T-cell (primary cell): ENCODE results near the gene CNOT4. TPM values are rescaled to one million over a fixed set of nuclear protein-coding genes. Genes with fewer than 3 reads are reported as not detected.

ENCODE experiments used
- ATAC-seq, 4 experiments: fragments of 200-7000 bp in 3 of 4; fragments of 150-1000 bp in 1 of 4; cut with Tn5 transposase; replicated peaks in 1 of 4; 1 replicate in 3 of 4; 2 replicates in 1 of 4; pipeline ENCODE4 v1.10.0; 2021; ENCODE audit warnings: moderate library complexity in 3 of 4, mild to moderate bottlenecking in 2 of 4, moderate number of reproducible peaks in 1 of 4
- CTCF ChIA-PET, 2 donors: fragments of 300-600 bp; sonication (Branson Sonifier 250); formaldehyde crosslinking; loops; one replicate each; lab custom pipeline; 2022; ENCODE audit warnings: antibody characterized with exemption in 2 of 2; lab: Charles Lee
- POLR2A ChIA-PET, 2 donors: fragments of 300-600 bp; sonication (Branson Sonifier 250); formaldehyde crosslinking; loops; one replicate each; lab custom pipeline; 2022; ENCODE audit warnings: antibody characterized with exemption in 2 of 2; lab: Charles Lee
- DNase-seq, 35 experiments: peaks; one replicate each; pipeline versions ENCODE4 v3.0.0 to v3.0.0-alpha.2; 2013 to 2023
- H3K27ac ChIP-seq: one replicate; pipeline ENCODE4 v1.5.1; 2013; ENCODE audit warnings: low read length
- H3K27me3 ChIP-seq, 2 experiments: replicated peaks in 1 of 2; 1 replicate in 1 of 2; 2 replicates in 1 of 2; pipeline versions ENCODE4 v1.6.1 to v1.7.0; 2013; ENCODE audit warnings: low read length in 1 of 2, mixed read lengths in 1 of 2; ENCODE audit not compliant: control insufficient read depth in 2 of 2, insufficient read depth in 2 of 2; ENCODE audit errors: extremely low read depth in 1 of 2
- H3K36me3 ChIP-seq, 2 donors: 1 replicate in 1 of 2; 2 replicates in 1 of 2; pipeline versions ENCODE4 v1.6.1 to v1.7.0; 2013; ENCODE audit warnings: low read length in 1 of 2; ENCODE audit not compliant: control insufficient read depth in 2 of 2, insufficient read depth in 1 of 2; ENCODE audit errors: extremely low read depth in 1 of 2
- H3K4me1 ChIP-seq, 2 experiments: 1 replicate in 1 of 2; 2 replicates in 1 of 2; pipeline versions ENCODE4 v1.6.1 to v1.7.0; 2013; ENCODE audit warnings: low read length in 2 of 2, mixed read lengths in 1 of 2; ENCODE audit not compliant: insufficient read depth in 2 of 2, control insufficient read depth in 1 of 2; ENCODE audit errors: extremely low read depth in 1 of 2
- H3K4me3 ChIP-seq, 2 donors: 1 replicate in 1 of 2; 2 replicates in 1 of 2; pipeline versions ENCODE4 v1.5.1 to v1.7.0; 2013; ENCODE audit warnings: mild to moderate bottlenecking in 2 of 2, low read length in 1 of 2, moderate library complexity in 1 of 2; ENCODE audit not compliant: control insufficient read depth in 1 of 2; ENCODE audit errors: extremely low read depth in 1 of 2
- H3K9me3 ChIP-seq: 2 replicates; pipeline ENCODE4 v1.7.0; 2013
- H3K27ac Mint-ChIP-seq, 2 donors: one replicate each; pipeline ENCODE4 v1.8.0; 2020 to 2021; ENCODE audit warnings: mild to moderate bottlenecking in 2 of 2, mixed read lengths in 2 of 2
- H3K27me3 Mint-ChIP-seq, 2 donors: one replicate each; pipeline ENCODE4 v1.8.0; 2021 to 2022; ENCODE audit warnings: mixed read lengths in 2 of 2
- H3K36me3 Mint-ChIP-seq: one replicate; pipeline ENCODE4 v1.8.0; 2021; ENCODE audit warnings: mixed read lengths
- H3K4me1 Mint-ChIP-seq, 3 donors: one replicate each; pipeline ENCODE4 v1.8.0; 2020 to 2022; ENCODE audit warnings: mixed read lengths in 3 of 3, mild to moderate bottlenecking in 1 of 3
- H3K4me3 Mint-ChIP-seq, 3 donors: one replicate each; pipeline ENCODE4 v1.8.0; 2020 to 2022; ENCODE audit warnings: mild to moderate bottlenecking in 3 of 3, mixed read lengths in 3 of 3, moderate library complexity in 3 of 3
- H3K9me3 Mint-ChIP-seq, 3 donors: one replicate each; pipeline ENCODE4 v1.8.0; 2020 to 2022; ENCODE audit warnings: mixed read lengths in 3 of 3
- WGBS: methylation state at CpG from one replicate; pipeline ENCODE4 v1.1.5; 2013; ENCODE audit warnings: missing lambda C conversion rate; ENCODE audit not compliant: insufficient coverage; 5-methylcytosine and 5-hydroxymethylcytosine counted together
- total RNA-seq, 35 experiments: library from RNA in 6 of 35; stranded (reverse) in 6 of 35; fragments of 120-200 nt in 1 of 35; gene quantifications; one replicate each; pipeline versions ENCODE4 v1.2.1 to v1.2.4 and lab custom pipeline; 2013 to 2026

Gene CNOT4
- total RNA-seq, 5 donors from 2014 or later (not counting 1 experiment from before 2014, with no cell fraction given): 29.4 to 36.8 (median 33.7) TPM

GRCh38 chr7:135537453-135537852, 27.6 kb upstream of the CNOT4 start:
- no peak overlapping the region for H3K4me3 Mint-ChIP-seq
- Histone ChIP-seq H3K9me3 (no peaks in the 10 kb centered on the region), H3K27ac (no peak overlapping the region), H3K4me1 (no peaks in the 10 kb centered on the region), H3K4me3 (no peak overlapping the region), H3K27me3 (no peaks in the 10 kb centered on the region), H3K36me3 (no peaks in the 10 kb centered on the region)
- DNase-seq: no peak
- no CpG with 5 or more reads among the region's 1 CpG for WGBS
- H3K4me1 Mint-ChIP-seq: no peaks in the 10 kb centered on the region
- POLR2A ChIA-PET: no interaction called here
- H3K27ac Mint-ChIP-seq: no peak overlapping the region
- H3K36me3 Mint-ChIP-seq: no peaks in the 10 kb centered on the region
- no peak for ATAC-seq
- H3K27me3 Mint-ChIP-seq: peaks cover 12 to 18% of the 10 kb centered on the region in 2 donors
- CTCF ChIA-PET: interaction anchor here in 1 of 2 donors (1.0 kb wide), 1 partner anchor 29 kb away, joined by 3 read pairs; no protein-coding TSS in a partner anchor
- H3K9me3 Mint-ChIP-seq: no peaks in the 10 kb centered on the region

GRCh38 chr7:135536150-135536549, 26.2 kb upstream of the CNOT4 start:
- ATAC-seq (no peak), DNase-seq (no peak)
- no peak overlapping the region for H3K4me3 ChIP-seq
- H3K36me3 ChIP-seq: no peaks in the 10 kb centered on the region
- Mint-ChIP-seq H3K4me3 (no peak overlapping the region), H3K9me3 (no peaks in the 10 kb centered on the region), H3K27me3 (peaks cover 12 to 18% of the 10 kb centered on the region in 2 donors), H3K4me1 (no peaks in the 10 kb centered on the region), H3K27ac (no peak overlapping the region), H3K36me3 (no peaks in the 10 kb centered on the region)
- H3K27ac ChIP-seq: no peak overlapping the region
- no peaks in the 10 kb centered on the region for H3K9me3 ChIP-seq
- no CpG with 5 or more reads among the region's 7 CpGs for WGBS
- H3K27me3 ChIP-seq: no peaks in the 10 kb centered on the region
- POLR2A ChIA-PET: no interaction called here
- no peaks in the 10 kb centered on the region for H3K4me1 ChIP-seq
- CTCF ChIA-PET: interaction anchor here (0.6 kb wide), 3 partner anchors 21 to 176 kb away, joined by 3 to 6 read pairs (median 4); no protein-coding TSS in a partner anchor

- H3K27ac ChIP-seq: no peak overlapping the region
- no peak for ATAC-seq
- no peak overlapping the region for H3K27ac Mint-ChIP-seq
- H3K4me1 Mint-ChIP-seq: no peaks in the 10 kb centered on the region
- ChIA-PET CTCF (interaction anchor here in 1 of 2 donors (0.5 kb wide), 1 partner anchor 97 kb away, joined by 3 read pairs; no protein-coding TSS in a partner anchor), POLR2A (no interaction called here)
- no peak for DNase-seq
- H3K9me3 Mint-ChIP-seq: peaks cover 0 to 3% (median 0%) of the 10 kb centered on the region in 3 donors
- H3K36me3 ChIP-seq: no peaks in the 10 kb centered on the region
- 82% methylated on average over 3 of the region's 3 CpGs for WGBS
- no peak overlapping the region for H3K4me3 Mint-ChIP-seq
- H3K36me3 Mint-ChIP-seq: no peaks in the 10 kb centered on the region
- no peaks in the 10 kb centered on the region for H3K27me3 ChIP-seq
- H3K4me3 ChIP-seq: no peak overlapping the region
- H3K9me3 ChIP-seq: no peaks in the 10 kb centered on the region
- H3K27me3 Mint-ChIP-seq: no peaks in the 10 kb centered on the region
- no peaks in the 10 kb centered on the region for H3K4me1 ChIP-seq
These were observed 17.1 kb upstream of the CNOT4 start for GRCh38 chr7:135527025-135527424.

DNA sequence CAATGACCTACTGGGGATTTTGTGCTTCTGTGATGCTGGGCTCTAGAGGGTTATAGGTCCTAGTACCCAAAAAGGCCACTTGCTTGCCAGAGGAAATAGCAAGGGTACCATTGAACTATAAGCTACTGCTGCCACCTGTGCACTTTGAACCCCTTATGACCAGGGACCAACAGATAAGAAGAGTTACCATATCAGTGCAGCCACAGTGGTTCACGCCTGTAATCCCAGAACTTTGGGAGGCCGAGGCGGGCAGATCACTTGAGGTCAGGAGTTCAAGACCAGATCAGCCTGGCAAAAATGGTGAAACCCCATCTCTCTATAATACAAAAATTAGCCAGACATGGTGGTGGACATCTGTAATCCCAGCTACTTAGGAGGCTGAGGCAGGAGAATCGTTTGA, 15.5 kb upstream of the CNOT4 start:
- ChIA-PET POLR2A (no interaction called here), CTCF (interaction anchor here in 1 of 2 donors (0.6 kb wide), 1 partner anchor 23 kb away, joined by 4 read pairs; no protein-coding TSS in a partner anchor)
- DNase-seq (no peak), ATAC-seq (no peak)
- H3K4me3 ChIP-seq: no peak overlapping the region
- Mint-ChIP-seq H3K36me3 (no peaks in the 10 kb centered on the region), H3K27ac (no peak overlapping the region), H3K27me3 (no peaks in the 10 kb centered on the region), H3K4me3 (no peak overlapping the region), H3K4me1 (no peaks in the 10 kb centered on the region), H3K9me3 (peaks cover 0 to 3% (median 0%) of the 10 kb centered on the region in 3 donors)
- H3K27ac ChIP-seq: no peak overlapping the region
- no peaks in the 10 kb centered on the region for H3K4me1 ChIP-seq
- 100% methylated on average over 1 of the region's 4 CpGs for WGBS
- H3K27me3 ChIP-seq: no peaks in the 10 kb centered on the region
- no peaks in the 10 kb centered on the region for H3K36me3 ChIP-seq
- no peaks in the 10 kb centered on the region for H3K9me3 ChIP-seq

- ChIA-PET POLR2A (interaction anchor here in 1 of 2 donors (0.6 kb wide), 1 partner anchor 23 kb away, joined by 4 read pairs; no protein-coding TSS in a partner anchor), CTCF (no interaction called here)
These were observed 13.2 kb upstream of the CNOT4 start for GRCh38 chr7:135523146-135523545.

DNA sequence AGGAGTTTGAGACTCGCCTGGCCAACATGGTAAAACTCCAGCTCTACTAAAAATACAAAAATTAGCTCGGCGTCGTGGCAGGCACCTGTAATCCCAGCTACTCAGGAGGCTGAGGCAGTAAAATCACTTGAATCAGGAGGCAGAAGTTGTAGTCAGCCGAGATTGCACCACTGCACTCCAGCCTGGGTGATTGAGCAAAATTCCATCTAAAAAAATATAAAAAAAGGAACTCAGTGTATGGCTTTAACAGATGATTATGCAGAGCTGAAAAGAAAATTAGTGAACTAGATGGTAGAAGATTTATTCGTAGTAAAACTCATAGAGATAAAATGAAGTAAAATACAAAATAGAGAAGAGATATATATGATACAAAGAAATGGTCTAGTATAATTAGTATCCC, 12.6 kb upstream of the CNOT4 start:
- Mint-ChIP-seq H3K4me1 (no peaks in the 10 kb centered on the region), H3K4me3 (no peak overlapping the region), H3K9me3 (peaks cover 0 to 3% (median 0%) of the 10 kb centered on the region in 3 donors), H3K27me3 (no peaks in the 10 kb centered on the region), H3K36me3 (no peaks in the 10 kb centered on the region), H3K27ac (no peak overlapping the region)
- ChIA-PET POLR2A (interaction anchor here in 1 of 2 donors (0.6 kb wide), 1 partner anchor 24 kb away, joined by 4 read pairs; no protein-coding TSS in a partner anchor), CTCF (no interaction called here)
- no peaks in the 10 kb centered on the region for H3K27me3 ChIP-seq
- no peak overlapping the region for H3K27ac ChIP-seq
- no peaks in the 10 kb centered on the region for H3K4me1 ChIP-seq
- H3K9me3 ChIP-seq: no peaks in the 10 kb centered on the region
- no peak overlapping the region for H3K4me3 ChIP-seq
- H3K36me3 ChIP-seq: no peaks in the 10 kb centered on the region
- DNase-seq: no peak
- ATAC-seq: no peak
- no CpG with 5 or more reads among the region's 6 CpGs for WGBS

More at GRCh38 chr7:135523146-135523545, 13.2 kb upstream of the CNOT4 start:
- Mint-ChIP-seq H3K36me3 (no peaks in the 10 kb centered on the region), H3K4me1 (no peaks in the 10 kb centered on the region), H3K27me3 (no peaks in the 10 kb centered on the region), H3K27ac (no peak overlapping the region), H3K9me3 (peaks cover 0 to 3% (median 0%) of the 10 kb centered on the region in 3 donors), H3K4me3 (no peak overlapping the region)
- no peak overlapping the region for H3K4me3 ChIP-seq
- WGBS: no CpG with 5 or more reads among the region's 1 CpG
- no peaks in the 10 kb centered on the region for H3K36me3 ChIP-seq
- H3K9me3 ChIP-seq: no peaks in the 10 kb centered on the region
- no peaks in the 10 kb centered on the region for H3K27me3 ChIP-seq
- ATAC-seq (no peak), DNase-seq (no peak)
- no peak overlapping the region for H3K27ac ChIP-seq
- H3K4me1 ChIP-seq: no peaks in the 10 kb centered on the region
